ENCODE measurements around the gene PRKAG2. TPM values are rescaled to one million over a fixed set of nuclear protein-coding genes. Genes with fewer than 3 reads are reported as not detected.
"Not testable (repeated sequence)": the region's sequence is repeated elsewhere in the genome, so short reads cannot be mapped to it uniquely, and the experiment has no call there.

Gene PRKAG2
- polyA plus RNA-seq, 2 donors = 9.0 to 11.2 TPM

DNA sequence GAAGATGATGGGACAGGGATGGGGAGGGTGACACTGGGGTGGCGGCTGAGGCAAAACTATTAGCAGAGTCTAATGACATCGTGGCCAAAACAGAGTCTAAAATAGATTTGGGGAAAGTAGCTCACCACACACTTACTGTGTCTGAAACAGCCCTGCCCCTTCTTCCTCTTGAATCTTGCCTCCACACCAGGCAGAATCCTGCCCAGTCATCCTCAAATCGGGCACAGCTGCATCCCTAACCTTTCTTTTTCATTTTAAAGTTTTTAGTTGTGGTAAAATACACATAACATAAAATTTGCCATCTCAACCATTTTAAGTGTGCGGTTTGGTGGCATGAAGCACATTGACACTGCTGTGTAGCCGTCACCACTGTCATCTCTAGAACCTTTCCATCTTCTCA lies 90.0 kb downstream of the PRKAG2 start:
- H3K27ac ChIP-seq (ENCODE audit: low read depth in 2 of 2, low read length in 1 of 2) = no peak overlapping the region
- H3K4me3 ChIP-seq (ENCODE audit: low read depth in 1 of 2, low read length in 2 of 2) = no peak overlapping the region
- peaks cover 0 to 10% of the 10 kb centered on the region in 2 donors for H3K36me3 ChIP-seq (ENCODE audit: control insufficient read depth in 2 of 2, insufficient read depth in 2 of 2, low read length in 1 of 2)
- no peaks in the 10 kb centered on the region for H3K9me3 ChIP-seq (ENCODE audit: control insufficient read depth in 2 of 2, insufficient read depth in 1 of 2, low read depth in 1 of 2, low read length in 1 of 2)
- H3K4me1 ChIP-seq (ENCODE audit: control insufficient read depth in 2 of 2, insufficient read depth in 2 of 2, low read length in 1 of 2) = peaks cover 2 to 6% of the 10 kb centered on the region in 2 donors
- WGBS, 2 donors = 83 to 86% methylated on average over 5 of the region's 5 CpGs
- no peaks in the 10 kb centered on the region for H3K27me3 ChIP-seq (ENCODE audit: control insufficient read depth in 1 of 2, insufficient read depth in 2 of 2, low read length in 2 of 2)

DNA sequence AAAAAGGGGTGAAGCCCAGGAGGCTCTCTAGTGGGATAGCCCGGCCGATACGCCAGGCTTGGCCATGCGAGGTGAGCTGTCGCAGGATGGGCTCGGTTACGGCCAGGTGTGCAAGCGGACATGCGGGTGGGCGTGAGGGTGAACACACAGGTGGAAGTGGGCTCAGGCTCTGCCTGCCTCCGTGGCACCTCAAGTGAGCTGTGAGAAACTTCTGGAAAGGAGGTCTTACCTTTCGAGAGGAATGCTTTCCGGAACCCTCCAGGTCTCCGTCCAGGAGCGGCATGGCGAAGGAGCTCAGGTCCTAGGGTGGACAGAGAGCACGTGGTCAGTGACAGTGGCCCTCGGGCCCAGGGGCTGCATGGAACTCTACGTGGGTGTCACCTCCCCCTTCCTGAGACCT lies 90.7 kb downstream of the PRKAG2 start:
- Histone ChIP-seq H3K27me3 (ENCODE audit: control insufficient read depth in 1 of 2, insufficient read depth in 2 of 2, low read length in 2 of 2) (no peaks in the 10 kb centered on the region), H3K9me3 (ENCODE audit: control insufficient read depth in 2 of 2, insufficient read depth in 1 of 2, low read depth in 1 of 2, low read length in 1 of 2) (no peaks in the 10 kb centered on the region), H3K36me3 (ENCODE audit: control insufficient read depth in 2 of 2, insufficient read depth in 2 of 2, low read length in 1 of 2) (peaks cover 0 to 10% of the 10 kb centered on the region in 2 donors), H3K4me3 (ENCODE audit: low read depth in 1 of 2, low read length in 2 of 2) (no peak overlapping the region), H3K27ac (ENCODE audit: low read depth in 2 of 2, low read length in 1 of 2) (no peak overlapping the region), H3K4me1 (ENCODE audit: control insufficient read depth in 2 of 2, insufficient read depth in 2 of 2, low read length in 1 of 2) (peaks cover 2 to 6% of the 10 kb centered on the region in 2 donors)
- WGBS, 2 donors = 95 to 96% methylated on average over 19 of the region's 19 CpGs

DNA sequence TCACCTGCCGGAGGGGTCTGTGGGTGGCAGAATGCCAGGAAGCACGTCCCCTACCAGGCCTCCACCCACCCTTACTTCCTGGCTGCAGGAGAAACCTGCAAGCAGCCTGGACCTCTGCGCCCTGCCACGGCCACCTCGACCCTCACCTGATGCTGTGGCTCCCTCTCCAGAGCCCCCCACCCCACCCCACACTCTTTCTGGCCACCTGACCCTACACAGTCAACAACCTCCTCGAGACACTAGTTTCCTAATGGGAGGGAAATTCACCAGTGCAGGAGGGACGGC lies 91.3 kb downstream of the PRKAG2 start:
- H3K27me3 ChIP-seq (ENCODE audit: control insufficient read depth in 1 of 2, insufficient read depth in 2 of 2, low read length in 2 of 2) = no peaks in the 10 kb centered on the region
- H3K9me3 ChIP-seq (ENCODE audit: control insufficient read depth in 2 of 2, insufficient read depth in 1 of 2, low read depth in 1 of 2, low read length in 1 of 2) = no peaks in the 10 kb centered on the region
- H3K27ac ChIP-seq (ENCODE audit: low read depth in 2 of 2, low read length in 1 of 2) = no peak overlapping the region
- 82 to 85% methylated on average over 7 of the region's 7 CpGs for WGBS, 2 donors
- peaks cover 2 to 3% of the 10 kb centered on the region in 2 donors for H3K4me1 ChIP-seq (ENCODE audit: control insufficient read depth in 2 of 2, insufficient read depth in 2 of 2, low read length in 1 of 2)
- no peak overlapping the region for H3K4me3 ChIP-seq (ENCODE audit: low read depth in 1 of 2, low read length in 2 of 2)
- peaks cover 4 to 11% of the 10 kb centered on the region in 2 donors for H3K36me3 ChIP-seq (ENCODE audit: control insufficient read depth in 2 of 2, insufficient read depth in 2 of 2, low read length in 1 of 2)

DNA sequence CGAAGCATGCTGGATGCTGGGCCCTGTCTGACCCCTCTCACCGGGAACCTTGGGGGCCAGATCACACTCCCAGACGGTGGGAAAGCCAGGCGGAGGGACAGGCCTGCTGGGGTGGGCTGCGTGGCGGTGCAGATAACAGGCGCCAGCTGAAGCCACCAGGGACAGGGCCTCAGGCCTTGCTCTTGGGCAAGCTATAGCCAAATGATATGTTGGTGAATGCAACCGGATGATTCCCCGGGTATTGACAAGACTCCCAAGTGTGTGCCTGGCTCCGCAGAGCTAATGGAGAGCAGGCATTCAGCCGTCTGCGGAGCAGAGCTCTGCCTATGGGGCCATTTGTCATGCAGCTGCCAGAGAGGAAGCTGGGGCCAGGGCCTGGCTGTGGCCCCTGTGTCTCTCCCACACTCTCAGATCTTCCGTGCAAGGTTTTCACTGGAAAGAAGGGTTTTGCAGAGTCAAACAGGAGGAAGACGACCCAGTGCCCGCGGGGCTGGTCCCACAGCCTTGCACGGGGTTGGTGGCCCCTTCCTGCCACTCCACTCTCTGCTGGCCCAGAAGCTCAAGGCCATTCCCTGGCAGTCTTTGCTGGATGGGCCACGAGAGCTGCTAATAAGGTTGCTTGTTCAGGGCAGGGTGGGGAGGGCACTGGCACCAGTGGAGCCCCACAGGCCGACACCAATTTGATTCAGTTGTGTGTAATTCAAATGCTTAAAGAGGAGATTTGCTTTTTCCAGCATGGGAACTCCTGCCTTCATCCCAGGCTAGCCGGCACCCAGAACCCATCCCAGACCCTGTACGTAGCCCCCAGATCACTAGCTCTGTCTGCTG lies 91.8 kb downstream of the PRKAG2 start:
- no peak overlapping the region for H3K4me3 ChIP-seq (ENCODE audit: low read depth in 1 of 2, low read length in 2 of 2)
- H3K4me1 ChIP-seq (ENCODE audit: control insufficient read depth in 2 of 2, insufficient read depth in 2 of 2, low read length in 1 of 2) = peaks cover 2 to 3% of the 10 kb centered on the region in 2 donors
- no peaks in the 10 kb centered on the region for H3K27me3 ChIP-seq (ENCODE audit: control insufficient read depth in 1 of 2, insufficient read depth in 2 of 2, low read length in 2 of 2)
- H3K36me3 ChIP-seq (ENCODE audit: control insufficient read depth in 2 of 2, insufficient read depth in 2 of 2, low read length in 1 of 2) = peaks cover 6 to 12% of the 10 kb centered on the region in 2 donors
- no peak overlapping the region for H3K27ac ChIP-seq (ENCODE audit: low read depth in 2 of 2, low read length in 1 of 2)
- 86 to 92% methylated on average over 20 to 21 of the region's 21 CpGs for WGBS, 2 donors
- no peaks in the 10 kb centered on the region for H3K9me3 ChIP-seq (ENCODE audit: control insufficient read depth in 2 of 2, insufficient read depth in 1 of 2, low read depth in 1 of 2, low read length in 1 of 2)

DNA sequence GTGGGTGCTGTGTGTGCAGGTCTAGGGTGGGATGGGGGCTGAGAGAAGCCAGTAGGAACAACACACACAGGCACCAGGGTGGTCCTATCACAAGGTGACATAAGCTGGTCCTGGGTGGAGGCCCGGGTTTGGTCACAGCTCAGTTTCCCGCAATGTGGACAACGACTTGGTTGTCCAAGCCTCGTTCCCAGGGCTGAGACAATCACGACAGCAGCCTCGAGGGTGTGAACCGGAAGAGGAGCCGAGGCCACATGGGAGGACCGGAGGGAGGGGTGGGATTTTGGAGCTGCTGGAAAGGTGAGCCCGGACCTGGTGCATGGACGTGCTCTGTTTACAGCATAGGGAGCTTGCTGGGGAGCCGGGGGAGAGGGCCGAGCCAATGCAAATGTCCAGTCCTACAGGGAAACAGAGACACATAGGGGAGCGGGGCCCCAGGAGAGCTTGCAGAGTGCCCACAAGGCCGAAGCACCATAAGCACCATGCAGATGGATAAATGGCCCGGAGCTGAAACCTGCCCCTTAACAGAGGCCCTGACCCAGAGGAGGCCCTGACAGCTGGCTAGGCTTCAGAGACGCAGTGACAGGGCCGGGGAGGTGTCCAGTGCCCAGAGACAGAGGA lies 92.8 kb downstream of the PRKAG2 start:
- peaks cover 2 to 3% of the 10 kb centered on the region in 2 donors for H3K4me1 ChIP-seq (ENCODE audit: control insufficient read depth in 2 of 2, insufficient read depth in 2 of 2, low read length in 1 of 2)
- no peaks in the 10 kb centered on the region for H3K9me3 ChIP-seq (ENCODE audit: control insufficient read depth in 2 of 2, insufficient read depth in 1 of 2, low read depth in 1 of 2, low read length in 1 of 2)
- H3K27me3 ChIP-seq (ENCODE audit: control insufficient read depth in 1 of 2, insufficient read depth in 2 of 2, low read length in 2 of 2) = no peaks in the 10 kb centered on the region
- no peak overlapping the region for H3K4me3 ChIP-seq (ENCODE audit: low read depth in 1 of 2, low read length in 2 of 2)
- peaks cover 6 to 17% of the 10 kb centered on the region in 2 donors for H3K36me3 ChIP-seq (ENCODE audit: control insufficient read depth in 2 of 2, insufficient read depth in 2 of 2, low read length in 1 of 2)
- WGBS, 2 donors = 93 to 97% methylated on average over 18 of the region's 18 CpGs
- no peak overlapping the region for H3K27ac ChIP-seq (ENCODE audit: low read depth in 2 of 2, low read length in 1 of 2)

DNA sequence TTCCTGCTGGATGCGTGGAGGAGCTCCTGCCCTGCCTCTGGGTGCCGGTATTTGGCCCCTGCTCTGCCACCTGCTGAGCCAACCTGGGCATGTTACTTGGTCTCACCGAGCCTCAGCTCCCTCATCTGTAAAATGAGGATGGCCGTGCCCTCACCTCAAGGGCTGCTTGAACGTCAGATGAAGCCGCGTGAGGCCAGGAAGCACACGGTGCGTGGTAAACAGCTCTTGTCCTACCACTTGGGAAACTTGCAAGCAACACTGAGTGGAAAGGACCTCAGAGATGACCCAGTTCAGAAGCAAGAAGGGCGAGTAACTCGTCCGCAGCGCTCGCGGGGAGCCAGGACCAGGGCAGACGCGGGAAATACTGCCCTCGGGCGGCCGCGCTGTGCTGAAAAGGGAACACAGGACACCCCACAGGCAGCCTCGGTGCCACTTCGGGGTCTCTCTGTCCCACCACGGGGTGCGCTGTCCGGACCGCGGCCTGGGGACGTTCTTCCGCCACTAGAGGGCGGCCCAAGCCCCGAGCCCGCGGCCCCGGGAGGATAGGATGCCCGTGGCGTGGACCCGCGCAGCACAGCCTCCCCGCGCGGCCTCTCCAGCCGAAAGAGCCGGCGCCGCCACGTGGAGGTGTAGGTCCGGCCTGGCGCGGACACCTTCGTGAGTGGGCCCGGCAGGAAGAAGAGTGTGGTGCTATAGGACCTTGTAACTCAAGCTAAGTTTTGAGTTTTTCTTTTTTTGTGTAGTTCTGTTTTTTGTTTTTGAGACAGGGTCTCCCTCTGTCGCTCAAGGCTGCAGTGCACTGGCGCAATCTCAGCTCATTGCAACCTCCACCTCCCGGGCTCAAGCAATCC lies 94.1 kb downstream of the PRKAG2 start:
- Histone ChIP-seq H3K27ac (ENCODE audit: low read depth in 2 of 2, low read length in 1 of 2) (peak overlapping the region in 1 of 2 donors; percentile 45), H3K4me1 (ENCODE audit: control insufficient read depth in 2 of 2, insufficient read depth in 2 of 2, low read length in 1 of 2) (peaks cover 2 to 3% of the 10 kb centered on the region in 2 donors), H3K36me3 (ENCODE audit: control insufficient read depth in 2 of 2, insufficient read depth in 2 of 2, low read length in 1 of 2) (peaks cover 6 to 17% of the 10 kb centered on the region in 2 donors), H3K9me3 (ENCODE audit: control insufficient read depth in 2 of 2, insufficient read depth in 1 of 2, low read depth in 1 of 2, low read length in 1 of 2) (no peaks in the 10 kb centered on the region), H3K4me3 (ENCODE audit: low read depth in 1 of 2, low read length in 2 of 2) (peak overlapping the region; percentile 10 to 34), H3K27me3 (ENCODE audit: control insufficient read depth in 1 of 2, insufficient read depth in 2 of 2, low read length in 2 of 2) (no peaks in the 10 kb centered on the region)
- 9 to 11% methylated on average over 54 to 55 of the region's 55 CpGs for WGBS, 2 donors

DNA sequence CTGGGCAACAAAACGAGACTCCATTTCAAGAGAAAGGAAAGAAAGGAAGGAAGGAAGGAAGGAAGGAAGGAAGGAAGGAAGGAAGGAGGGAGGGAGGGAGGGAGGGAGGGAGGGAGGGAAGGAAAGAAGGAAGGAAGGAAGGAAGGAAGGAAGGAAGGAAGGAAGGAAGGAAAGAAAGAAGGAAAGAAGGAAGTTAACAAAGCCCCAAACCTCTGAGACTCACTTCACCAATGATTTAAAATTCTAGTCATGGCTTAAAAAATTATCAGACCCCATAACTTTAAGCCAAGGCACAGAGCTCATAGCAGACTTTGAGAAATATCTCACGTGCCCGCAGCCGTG lies 94.7 kb downstream of the PRKAG2 start:
- not testable (repeated sequence) for H3K9me3 ChIP-seq (ENCODE audit: control insufficient read depth in 2 of 2, insufficient read depth in 1 of 2, low read depth in 1 of 2, low read length in 1 of 2); H3K4me1 ChIP-seq (ENCODE audit: control insufficient read depth in 2 of 2, insufficient read depth in 2 of 2, low read length in 1 of 2); H3K4me3 ChIP-seq (ENCODE audit: low read depth in 1 of 2, low read length in 2 of 2); H3K27me3 ChIP-seq (ENCODE audit: control insufficient read depth in 1 of 2, insufficient read depth in 2 of 2, low read length in 2 of 2); H3K27ac ChIP-seq (ENCODE audit: low read depth in 2 of 2, low read length in 1 of 2)
- peaks cover 6 to 17% of the 10 kb centered on the region in 2 donors for H3K36me3 ChIP-seq (ENCODE audit: control insufficient read depth in 2 of 2, insufficient read depth in 2 of 2, low read length in 1 of 2)
- 66 to 80% methylated on average over 4 of the region's 4 CpGs for WGBS, 2 donors

DNA sequence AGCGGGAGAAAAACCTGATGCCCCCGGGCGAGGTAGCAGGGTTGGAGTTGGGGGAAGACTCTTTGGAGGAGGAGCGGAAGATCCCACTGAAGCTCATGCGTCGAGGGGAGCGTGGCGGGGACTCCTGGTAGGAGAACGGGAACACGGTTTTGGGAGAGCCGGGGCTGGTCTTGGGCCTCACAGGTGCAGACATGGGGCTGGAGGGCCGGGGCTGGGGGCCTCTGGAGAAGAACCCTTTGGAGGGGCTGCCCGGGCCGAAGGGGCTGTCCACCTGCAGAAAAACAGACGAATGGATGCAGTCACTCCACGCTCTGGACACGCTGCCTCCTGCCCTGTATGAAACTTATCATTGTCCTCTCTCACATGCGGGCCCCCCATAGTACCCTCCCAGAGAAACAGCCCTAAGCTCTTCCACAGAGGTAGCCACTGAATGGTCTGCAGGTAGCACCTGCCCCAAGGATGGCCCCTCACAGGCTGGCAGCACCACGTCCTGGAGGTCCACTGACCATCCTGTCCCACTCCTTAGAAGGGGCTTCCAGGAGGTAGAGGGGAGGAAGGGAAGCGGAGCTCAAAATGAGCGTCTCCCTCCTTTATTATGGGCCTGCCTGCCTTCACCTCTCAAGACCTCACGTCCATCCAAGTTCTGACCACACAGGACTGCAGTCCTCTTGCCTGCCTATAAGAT lies 95.6 kb downstream of the PRKAG2 start:
- H3K4me1 ChIP-seq (ENCODE audit: control insufficient read depth in 2 of 2, insufficient read depth in 2 of 2, low read length in 1 of 2) = peaks cover 2 to 6% of the 10 kb centered on the region in 2 donors
- H3K9me3 ChIP-seq (ENCODE audit: control insufficient read depth in 2 of 2, insufficient read depth in 1 of 2, low read depth in 1 of 2, low read length in 1 of 2) = no peaks in the 10 kb centered on the region
- H3K27ac ChIP-seq (ENCODE audit: low read depth in 2 of 2, low read length in 1 of 2) = no peak overlapping the region
- 91 to 94% methylated on average over 22 of the region's 22 CpGs for WGBS, 2 donors
- no peak overlapping the region for H3K4me3 ChIP-seq (ENCODE audit: low read depth in 1 of 2, low read length in 2 of 2)
- peaks cover 6 to 18% of the 10 kb centered on the region in 2 donors for H3K36me3 ChIP-seq (ENCODE audit: control insufficient read depth in 2 of 2, insufficient read depth in 2 of 2, low read length in 1 of 2)
- no peaks in the 10 kb centered on the region for H3K27me3 ChIP-seq (ENCODE audit: control insufficient read depth in 1 of 2, insufficient read depth in 2 of 2, low read length in 2 of 2)

DNA sequence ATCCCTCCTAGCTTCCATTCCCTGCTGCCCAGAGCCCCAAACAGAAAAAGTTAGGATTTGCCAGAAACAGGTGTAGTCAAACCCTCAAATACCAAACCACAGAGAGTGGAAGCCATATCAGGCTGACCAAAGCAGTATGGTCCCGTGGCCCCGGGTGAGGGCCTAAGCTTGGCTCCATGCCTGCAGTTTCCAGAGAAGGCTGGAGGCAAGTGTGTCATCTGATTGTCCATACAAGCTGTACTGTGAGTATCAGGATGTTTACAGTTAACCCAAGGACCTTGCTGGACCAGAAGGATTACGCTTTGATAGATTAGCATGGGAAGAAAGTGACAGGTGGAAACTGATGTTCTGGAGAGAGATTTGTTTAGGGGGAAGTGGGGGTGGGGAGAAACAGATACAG lies 96.3 kb downstream of the PRKAG2 start:
- WGBS, 2 donors = 58 to 69% methylated on average over 3 of the region's 3 CpGs
- H3K4me1 ChIP-seq (ENCODE audit: control insufficient read depth in 2 of 2, insufficient read depth in 2 of 2, low read length in 1 of 2) = peaks cover 2 to 6% of the 10 kb centered on the region in 2 donors
- no peak overlapping the region for H3K4me3 ChIP-seq (ENCODE audit: low read depth in 1 of 2, low read length in 2 of 2)
- no peak overlapping the region for H3K27ac ChIP-seq (ENCODE audit: low read depth in 2 of 2, low read length in 1 of 2)
- no peaks in the 10 kb centered on the region for H3K9me3 ChIP-seq (ENCODE audit: control insufficient read depth in 2 of 2, insufficient read depth in 1 of 2, low read depth in 1 of 2, low read length in 1 of 2)
- peaks cover 6 to 14% of the 10 kb centered on the region in 2 donors for H3K36me3 ChIP-seq (ENCODE audit: control insufficient read depth in 2 of 2, insufficient read depth in 2 of 2, low read length in 1 of 2)
- no peaks in the 10 kb centered on the region for H3K27me3 ChIP-seq (ENCODE audit: control insufficient read depth in 1 of 2, insufficient read depth in 2 of 2, low read length in 2 of 2)
